ENCODE data around the gene PODXL2.
"Not testable (repeated sequence)": the region's sequence is repeated elsewhere in the genome, so short reads cannot be mapped to it uniquely, and the experiment has no call there.

The PODXL2 gene

DNA sequence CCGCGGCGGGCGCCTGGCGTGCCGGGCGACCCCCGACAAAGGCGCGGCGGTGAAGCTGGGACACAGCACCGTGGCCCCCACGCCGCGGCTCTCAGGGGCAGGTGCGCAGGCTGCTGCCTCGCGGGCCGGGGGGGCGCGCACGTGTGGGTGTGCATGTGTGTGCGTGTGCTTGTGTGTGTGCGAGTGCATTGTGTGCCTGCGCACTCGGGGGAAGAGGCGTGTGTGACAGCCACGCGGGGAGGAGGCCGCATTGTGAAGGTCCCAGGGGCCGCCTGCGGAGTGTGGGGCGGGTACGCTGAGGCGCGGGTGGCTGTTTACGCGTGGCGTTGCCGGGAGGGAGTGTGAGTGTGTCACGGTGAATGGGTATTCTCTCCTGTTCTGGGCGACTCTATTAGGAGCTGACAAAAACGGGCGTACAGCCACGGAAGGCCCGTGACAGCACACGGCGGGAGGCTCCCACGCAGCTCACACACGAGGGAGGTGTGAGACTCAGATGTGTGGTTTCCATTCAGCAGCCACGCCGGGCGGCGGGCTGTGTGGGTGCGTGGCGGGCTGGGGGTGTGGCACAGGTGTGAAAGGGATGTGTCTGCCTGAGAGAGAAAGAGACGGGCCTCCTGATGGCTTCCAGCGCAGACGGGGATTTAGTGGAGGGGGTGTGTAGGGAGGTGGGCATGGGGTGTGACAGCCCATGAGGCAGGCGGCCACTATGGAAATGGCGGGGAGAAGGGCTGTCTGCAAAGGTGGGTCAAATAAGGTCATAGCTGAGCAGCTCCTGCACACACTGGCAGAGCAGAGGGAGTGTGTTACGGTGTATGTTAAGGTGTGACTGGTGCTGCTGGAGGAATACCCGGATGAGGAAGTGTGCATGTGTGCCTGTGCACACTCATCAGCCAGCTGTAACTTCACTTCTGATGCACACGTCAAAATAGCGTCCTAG, 750 bp downstream of the PODXL2 start:
- DNase-seq = no peak

DNA sequence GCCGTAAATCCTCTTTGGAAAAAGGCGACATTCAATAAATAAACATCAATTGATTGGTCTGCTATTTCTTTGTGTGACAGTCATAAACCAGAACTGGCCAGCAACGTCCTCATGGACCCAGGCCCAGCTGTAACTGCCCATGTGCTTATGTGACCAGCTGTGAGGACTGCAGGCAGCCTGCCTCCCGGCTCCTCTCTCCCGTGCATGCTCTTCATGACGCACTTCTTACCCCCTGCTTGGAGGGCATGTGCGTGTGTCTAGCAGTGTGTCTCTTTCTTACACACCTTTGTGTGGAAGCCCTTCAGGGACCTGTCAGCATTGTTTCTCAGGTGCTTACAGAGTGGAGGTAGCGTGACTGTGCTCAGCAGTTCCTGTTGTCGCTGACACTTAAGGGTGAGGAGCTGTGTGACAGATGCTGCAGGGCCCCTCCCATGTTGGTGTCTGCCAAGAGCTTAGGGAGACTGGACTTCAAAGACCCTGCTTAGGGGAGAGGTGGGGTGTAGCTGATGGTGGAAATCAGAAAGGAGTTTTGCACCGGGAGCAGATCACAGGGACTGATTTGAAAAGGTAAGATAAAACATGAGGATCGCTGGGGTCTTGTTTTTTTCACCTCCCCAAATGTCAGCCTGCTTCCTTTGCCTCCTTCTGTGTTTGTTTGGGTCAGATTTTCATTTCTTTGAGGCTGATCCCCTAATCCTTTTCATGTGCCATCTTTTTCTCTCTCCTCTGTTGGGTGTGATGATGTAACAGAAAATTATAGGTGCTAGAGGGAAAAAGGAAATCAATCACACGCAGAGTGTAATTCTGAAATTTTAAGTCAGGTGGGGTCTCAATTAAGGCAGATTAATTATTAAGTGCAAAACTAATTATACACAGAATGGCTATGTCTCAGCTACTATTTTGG, 2.1 kb downstream of the PODXL2 start:
- peak; percentile 78 for DNase-seq

DNA sequence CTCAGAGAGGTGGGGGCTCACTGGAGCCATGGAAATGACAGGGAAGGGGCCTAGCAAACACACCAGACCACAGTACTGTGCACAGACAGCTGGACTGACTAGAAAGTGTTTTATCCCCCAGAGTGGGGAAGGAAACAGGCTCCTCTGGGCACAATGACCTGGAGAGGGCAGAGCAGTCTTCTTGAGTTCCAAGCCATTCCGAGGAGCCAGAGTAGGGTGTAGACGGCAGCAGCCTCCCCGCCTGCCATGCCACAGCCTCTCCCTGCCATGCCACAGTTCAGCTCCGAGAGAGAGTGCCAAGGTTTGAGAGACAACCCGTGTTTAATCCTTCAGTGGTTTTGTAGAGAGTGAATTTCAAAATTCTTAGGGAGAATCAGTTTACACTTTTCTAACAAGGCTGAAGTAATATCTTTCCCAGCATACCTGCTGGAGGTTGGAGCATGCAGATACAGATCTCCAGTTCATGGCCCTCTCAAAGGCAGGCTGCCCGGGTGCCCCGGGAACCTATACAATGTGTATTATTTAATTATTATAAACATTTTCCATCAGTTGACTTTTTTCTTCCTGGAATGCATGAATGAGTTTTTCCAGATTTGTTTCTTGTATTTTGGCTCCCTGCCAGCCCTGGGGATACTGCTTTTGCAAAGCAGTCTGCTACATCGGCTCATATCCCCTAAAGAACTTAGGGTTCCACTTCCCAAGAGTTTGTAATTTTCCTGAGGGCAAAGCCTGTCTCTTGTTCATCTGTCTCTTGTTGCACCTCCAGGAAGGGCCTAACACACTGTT, 3.2 kb downstream of the PODXL2 start:
- no peak for DNase-seq

DNA sequence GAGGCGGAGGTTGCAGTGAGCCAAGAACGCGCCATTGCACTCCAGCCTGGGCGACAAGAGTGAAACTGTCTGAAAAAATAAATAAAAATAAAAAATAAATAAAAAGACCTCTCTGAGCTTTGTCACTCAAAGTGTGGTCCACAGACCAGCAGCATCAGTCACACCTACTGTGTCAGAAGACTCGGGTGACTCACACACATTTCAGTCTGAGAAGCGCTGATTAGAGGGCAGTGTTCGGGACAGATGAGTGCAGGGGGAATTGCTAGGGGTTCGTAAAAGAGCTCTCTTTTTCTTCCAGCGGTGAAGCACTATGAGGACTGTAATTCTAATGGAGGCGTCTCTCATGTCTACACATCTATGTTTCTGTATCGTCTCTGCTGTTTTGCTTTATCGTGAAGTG, 5.7 kb downstream of the PODXL2 start:
- DNase-seq = no peak

DNA sequence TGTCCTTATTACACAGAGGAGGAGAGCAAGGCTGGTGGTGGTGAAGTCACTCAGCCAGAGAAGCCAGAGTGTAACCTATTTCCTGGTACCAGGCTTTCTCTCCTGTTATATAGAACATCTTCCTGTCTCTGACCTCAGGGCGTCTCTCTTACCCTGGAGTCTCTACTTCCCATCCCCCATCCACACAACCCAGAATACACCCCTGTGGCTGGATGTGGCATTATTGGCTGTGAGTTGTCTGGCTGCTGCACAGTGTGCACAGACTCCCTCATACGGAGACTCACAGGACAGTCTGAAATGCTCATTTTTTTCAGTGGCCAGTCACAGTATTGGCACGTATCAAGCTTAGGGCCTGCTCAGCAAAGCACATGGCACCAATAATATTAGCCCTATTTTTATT, 8.6 kb downstream of the PODXL2 start:
- peak; percentile 21 for DNase-seq

DNA sequence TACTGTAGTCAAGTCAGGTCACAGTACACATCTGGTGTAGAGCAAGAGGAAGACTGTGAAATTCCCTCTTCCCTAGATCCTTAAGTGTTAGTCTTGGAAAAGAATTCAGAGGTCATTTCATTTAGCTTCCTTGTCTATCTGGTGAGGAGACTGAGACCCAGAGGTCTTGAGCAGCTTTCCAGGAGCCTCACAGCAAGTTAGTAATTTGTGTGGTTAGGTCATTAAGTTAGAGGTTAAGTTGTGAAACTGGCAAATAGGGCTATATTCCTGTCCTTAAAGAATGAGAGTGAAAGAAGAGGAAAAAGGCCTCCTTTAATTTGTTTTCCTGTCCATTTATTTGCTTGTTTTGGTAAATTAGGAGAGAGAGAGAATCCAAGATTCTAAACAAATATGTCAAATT, 9.0 kb downstream of the PODXL2 start:
- DNase-seq = no peak

DNA sequence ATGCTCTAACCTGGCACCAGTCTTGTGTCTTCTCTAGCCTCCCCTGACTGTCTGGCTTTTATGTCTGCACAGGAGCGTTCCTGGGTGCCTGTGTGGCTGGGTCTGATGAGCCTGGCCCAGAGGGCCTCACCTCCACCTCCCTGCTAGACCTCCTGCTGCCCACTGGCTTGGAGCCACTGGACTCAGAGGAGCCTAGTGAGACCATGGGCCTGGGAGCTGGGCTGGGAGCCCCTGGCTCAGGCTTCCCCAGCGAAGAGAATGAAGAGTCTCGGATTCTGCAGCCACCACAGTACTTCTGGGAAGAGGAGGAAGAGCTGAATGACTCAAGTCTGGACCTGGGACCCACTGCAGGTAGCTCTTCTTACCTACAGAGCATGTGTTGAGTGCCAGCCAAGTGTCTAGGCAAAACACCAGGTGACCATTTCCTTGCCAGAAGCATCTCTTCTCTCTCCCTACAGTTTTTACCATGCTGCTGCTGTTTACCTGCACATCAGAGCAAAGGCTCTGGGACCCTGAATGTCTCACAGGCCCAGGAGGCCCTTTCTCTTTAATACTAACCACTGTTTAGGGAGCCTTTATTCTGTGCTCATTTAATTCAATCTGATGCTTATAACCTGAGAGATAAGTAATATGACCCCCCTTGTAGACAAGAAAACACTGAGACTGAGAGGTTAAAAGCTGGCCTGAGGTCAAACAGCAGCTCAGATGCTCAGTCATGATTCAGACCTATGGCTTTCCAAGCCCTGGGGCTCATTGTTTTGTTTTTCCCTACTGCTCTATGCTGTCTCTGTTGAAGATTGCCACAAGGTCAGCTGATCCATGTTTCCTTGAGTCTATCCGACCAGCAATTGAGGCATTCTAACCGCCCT, 10.4 kb downstream of the PODXL2 start:
- DNase-seq = peak; percentile 70

DNA sequence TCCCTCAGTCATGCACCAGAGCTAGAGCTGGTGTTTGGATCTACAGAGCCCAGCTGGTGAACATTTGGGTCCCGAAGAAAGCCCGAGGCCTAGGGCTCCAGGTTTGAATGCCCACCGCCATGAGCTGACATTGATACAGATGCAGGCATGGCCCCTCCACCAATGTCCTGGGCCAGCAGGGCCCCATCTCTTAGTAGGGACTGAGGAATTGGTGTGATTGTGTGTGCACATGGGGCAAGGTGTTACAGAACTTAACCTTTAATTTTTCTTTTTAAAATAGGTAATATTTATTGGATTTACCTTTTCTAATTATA, 11.0 kb downstream of the PODXL2 start:
- no peak for DNase-seq

DNA sequence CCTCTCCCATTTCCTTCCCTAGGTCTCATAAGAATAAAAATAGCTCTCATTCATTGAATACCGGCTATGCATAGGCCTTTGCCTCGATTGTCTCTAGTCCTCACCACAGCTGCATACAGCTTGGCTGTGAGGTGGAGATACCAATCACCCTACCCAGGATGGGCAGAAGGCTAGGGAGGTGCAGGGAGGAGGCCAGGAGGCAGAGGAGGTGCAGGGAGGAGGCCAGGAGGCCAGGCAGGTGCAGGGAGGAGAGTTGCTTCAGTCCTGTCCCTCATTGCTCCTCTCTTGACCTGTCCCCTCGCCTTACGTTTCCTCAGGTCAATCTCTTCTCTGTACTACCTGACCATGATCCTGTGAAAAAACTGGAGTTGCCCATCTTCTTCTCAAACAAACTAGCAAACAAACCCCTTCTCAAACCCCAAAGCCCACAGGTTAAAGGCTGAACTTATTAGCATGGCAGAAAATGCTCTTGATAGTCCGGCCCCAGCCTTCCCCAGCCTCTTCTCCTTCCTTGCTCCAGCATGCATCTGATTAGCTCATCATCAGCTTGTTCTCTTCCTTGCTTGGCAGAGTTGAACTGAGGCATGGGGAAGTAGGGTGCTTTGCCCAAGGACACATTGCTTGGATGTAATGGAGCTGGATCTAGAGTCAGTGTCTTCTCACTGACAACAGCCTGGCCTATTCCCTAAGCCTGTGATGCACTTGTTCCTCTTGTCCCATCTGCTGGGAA, 15.8 kb downstream of the PODXL2 start:
- DNase-seq = no peak

DNA sequence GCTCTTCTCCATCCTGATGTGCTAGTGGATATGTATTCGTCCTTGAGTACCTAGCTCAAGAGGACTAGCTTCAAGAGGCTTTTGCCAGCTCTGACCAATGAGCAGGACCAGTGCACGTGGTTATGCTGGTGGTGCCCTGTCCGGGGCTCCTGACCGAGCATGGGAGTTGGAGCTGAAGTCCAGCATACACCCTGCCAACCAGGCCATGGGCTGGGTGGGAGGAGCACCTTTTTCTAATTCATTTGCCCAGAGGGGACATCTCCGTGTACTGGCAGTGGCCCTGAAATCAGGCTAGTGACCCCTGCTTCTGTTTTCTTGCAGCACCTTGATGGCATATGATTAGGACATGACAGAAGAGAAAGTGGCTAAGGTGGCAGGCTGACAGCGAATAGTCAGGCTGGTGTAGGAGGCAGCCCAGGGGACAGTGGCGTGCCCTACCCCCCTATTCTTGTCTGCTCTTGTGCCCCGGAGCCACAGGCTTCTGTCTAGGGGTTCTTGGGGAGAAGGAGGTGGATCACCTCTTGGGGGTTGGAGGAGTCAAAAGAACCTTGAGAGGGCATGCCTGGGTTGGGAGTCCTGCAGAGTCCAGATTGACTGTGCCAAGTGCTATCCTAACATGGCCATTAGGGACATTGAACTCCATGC, 16.5 kb downstream of the PODXL2 start:
- DNase-seq = no peak

DNA sequence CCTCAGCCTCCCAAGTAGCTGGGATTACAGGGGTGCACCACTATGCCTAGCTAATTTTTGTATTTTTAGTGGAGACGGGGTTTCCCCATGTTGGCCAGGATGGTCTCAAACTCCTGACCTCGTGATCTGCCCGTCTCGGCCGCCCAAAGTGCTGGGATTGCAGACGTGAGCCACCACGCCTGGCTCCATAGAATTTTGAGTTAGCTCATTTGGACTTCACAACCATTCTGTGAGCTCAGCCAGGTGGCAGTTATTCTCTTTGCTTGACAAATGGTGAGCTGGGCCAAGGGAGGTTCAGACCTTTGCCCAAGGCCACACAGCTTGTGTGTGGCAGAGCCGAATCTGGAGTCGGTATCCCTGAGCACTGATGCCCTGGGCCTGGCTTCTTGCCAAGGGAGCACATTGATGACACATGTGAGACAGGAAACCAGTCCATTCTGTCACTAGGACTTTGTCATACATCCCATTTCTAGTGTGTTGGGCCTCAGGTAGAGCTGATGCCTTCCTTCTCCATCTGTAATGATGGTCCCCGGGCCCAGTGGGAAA, 17.6 kb downstream of the PODXL2 start:
- DNase-seq = no peak

DNA sequence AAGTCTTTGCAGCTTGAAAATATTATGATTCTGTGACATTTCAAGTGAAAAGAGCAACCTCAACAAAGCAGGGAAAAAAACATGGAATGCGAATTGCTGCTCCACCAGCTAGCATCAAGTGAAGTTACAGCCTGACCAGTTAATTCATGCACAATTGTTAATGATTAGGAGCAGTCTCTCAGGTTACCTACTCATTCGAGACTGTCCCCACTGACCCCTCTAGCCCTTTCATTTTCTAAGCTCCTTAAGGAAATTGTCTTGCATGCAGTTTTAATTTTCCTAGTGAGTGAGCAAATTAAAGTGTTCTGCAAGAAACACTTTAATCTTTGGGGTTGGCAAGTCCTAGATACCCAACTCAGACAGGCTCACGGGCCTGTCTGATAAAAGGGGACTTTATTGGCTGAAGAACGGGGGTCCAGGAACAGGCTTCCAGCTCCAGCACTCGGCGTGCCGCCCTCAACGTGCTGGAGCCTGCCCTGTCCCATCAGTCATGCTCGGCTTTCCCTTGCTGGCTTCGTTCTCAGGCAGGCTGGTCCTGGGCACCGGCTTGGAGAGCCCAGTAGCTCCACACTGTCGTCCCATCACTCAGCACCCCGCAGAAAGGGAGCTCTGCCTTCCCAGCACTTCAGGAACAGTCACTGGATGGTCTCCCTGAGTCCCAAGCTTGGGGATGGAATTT, 18.3 kb downstream of the PODXL2 start:
- DNase-seq = no peak

DNA sequence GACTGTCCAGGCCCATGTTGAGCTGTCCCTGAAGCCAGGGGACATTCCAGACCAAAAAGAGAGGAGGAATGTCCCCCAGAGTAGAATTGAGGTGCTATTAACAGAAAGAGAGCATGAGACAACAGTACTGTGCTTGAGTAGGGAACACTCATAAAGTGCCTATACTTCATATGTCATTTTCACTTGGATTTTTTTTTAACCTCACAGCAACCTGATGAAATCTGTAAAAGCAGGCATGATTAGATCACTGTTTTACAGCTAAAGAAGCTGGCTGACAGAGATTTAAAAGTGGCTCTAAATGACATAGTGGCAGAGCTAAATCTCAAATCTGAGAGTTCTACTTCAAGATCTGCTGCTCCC, 18.8 kb downstream of the PODXL2 start:
- no peak for DNase-seq

DNA sequence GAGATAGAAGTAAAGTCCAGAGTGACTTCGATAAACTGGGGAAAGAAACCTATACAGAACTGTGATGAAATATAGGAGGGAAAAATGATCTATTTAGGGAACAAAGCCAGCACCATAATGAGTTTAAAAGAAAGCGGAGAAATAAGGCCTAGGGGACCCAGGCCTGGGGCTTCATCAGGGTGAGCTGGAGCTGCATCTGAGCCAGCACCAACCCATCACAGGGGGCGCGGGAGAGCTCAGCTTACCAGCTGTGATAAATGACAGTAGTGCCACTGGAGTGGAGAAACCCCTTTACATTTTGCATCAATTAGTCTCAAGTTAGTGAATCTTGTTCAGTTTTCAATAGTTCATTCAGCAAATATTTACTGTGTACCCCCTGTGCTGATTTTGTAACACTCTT, 21.3 kb downstream of the PODXL2 start:
- no peak for DNase-seq

DNA sequence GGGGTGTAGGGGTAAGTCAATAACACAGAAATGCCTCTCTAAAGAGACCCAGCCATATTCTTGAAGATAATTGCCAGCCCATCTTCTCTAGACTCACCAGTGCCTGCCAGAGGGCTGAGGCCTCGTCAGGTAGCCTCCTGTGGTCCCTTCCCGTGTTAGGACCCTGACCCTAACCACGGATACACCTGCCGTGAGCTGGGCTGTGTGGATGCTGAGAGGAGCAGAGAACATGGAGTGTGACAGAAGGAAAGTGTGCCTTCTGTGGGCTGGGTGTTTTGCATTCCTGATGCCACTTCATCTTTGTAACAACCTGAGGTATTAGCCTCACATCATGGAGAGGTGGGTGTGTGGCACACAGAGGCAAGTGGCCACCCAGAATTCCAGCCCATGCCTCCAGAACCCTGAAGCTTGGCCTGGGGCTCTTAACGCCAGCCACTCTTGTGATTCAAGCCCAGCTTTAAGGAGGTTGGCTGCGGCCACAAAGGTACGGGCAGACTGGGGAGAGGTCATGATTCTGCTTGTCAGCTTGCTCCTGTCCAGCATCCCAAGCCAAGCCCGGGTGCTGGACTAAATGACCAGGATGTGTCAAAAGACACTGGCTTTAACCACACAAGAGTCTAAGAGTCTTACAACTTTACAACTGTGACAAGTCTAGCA, 22.7 kb downstream of the PODXL2 start:
- DNase-seq = no peak

DNA sequence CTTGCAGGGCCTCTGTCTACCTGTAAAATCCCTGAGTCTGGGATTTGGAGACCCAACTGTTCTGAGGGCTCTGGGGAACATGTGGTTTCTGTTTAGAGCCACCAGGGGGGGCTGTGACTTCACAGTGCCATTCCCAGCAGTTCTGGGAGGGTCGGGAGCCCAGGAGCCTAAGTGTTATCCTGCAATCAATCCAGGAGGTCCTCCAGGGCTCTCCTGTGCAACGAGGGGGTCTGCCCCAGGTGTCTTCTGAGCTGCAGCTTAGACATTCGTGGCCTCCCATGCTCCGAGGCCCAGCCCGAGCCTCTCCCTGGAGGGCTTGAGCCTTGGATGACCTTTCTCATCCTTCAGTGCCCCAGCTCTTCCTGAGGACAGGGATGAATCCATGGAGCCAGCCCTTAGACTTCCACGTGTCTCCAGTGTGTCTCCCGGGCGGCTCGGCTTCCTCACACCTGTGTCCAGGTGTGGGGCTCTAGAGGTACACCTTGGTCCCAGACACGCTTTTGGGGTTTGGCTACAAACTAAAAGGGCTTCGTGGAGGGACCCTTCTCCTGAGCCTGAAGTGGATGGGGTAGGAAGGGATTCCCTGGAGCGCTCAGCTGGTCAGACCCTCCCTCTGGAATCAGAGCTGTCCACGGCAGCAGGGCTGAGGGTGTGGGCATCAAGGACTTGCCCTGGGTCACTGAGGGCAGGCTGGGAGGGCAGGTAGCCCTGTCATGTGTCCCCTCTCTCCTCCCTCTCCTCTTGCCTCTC, 23.4 kb downstream of the PODXL2 start:
- no peak for DNase-seq

DNA sequence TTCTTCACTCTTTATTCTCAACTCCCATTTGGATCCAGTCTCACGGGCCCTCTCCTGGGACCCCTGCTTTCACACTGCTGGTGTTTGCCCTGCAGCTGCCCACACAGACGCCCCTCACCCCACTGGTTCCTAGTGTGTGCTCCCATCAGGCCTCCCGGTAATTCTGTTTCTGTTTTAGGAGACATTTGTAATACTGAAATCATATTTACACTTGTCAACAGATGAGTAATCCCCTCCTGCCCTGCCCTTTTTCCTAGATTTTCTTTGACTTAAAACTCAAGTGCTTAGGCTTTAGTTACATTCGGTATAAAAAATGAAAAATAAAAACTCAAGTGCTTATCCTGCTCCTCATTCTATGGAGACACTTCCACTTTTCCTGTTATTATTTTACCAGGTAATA, 25.4 kb downstream of the PODXL2 start:
- no peak for DNase-seq

DNA sequence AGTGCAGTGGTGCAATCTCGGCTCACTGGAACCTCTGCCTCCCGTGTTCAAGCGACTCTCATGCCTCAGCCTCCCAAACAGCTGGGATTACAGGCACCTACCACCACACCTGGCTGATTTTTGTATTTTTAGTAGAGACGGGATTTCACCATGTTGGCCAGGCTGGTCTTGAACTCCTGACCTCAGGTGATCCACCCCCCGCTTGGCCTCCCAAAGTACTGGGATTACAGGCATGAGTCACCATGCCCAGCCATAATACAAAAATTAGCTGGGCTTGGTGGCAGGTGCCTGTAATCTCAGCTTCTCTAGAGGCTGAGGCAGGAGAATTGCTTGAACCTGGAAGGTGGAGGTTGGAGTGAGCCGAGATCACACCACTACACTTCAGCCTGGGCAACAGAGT, 26.0 kb downstream of the PODXL2 start:
- not testable (repeated sequence) for DNase-seq

DNA sequence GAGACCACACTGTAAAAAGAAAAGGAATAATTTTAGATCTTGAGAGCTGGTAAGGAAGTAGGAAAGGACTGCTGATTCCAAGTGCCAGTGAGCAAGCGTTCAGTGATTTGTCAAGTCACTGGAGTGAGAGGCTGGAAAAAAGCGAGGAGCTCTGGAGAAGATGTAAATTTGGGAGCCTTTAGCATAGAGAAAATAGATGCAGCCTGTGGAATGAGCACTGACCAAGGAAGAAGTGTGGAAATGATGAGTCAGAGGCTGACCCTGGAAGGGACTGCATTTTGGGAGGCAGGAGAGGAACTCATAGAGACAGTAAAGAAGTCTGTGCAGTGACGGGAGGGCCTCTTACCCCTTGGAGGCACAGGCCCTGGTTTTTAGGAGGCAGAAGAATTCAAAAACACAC, 26.7 kb downstream of the PODXL2 start:
- no peak for DNase-seq
